ENCODE data around the gene SCRG1.
A peak's percentile ranks its signal among the peaks of the same experiment; 100 is the strongest.

SCRG1 gene

GRCh38 chr4:173370130-173370476 is 28.8 kb downstream of the SCRG1 start:
- TF ChIP-seq BACH2 (CRISPR knock-in tag; IDR thresholded peaks at IDR 0.05; ENCODE audit: borderline replicate concordance) (no peak), ZFP30 (CRISPR knock-in tag; IDR thresholded peaks at IDR 0.05) (no peak), SNAI2 (CRISPR knock-in tag; IDR thresholded peaks at IDR 0.05) (no peak), TOX (CRISPR knock-in tag; IDR thresholded peaks at IDR 0.05; ENCODE audit: borderline replicate concordance) (no peak), ZNF70 (CRISPR knock-in tag; IDR thresholded peaks at IDR 0.05) (no peak), ARNTL (CRISPR knock-in tag; IDR thresholded peaks at IDR 0.05; ENCODE audit: borderline replicate concordance, low read depth) (no peak), TCF4 (CRISPR knock-in tag; IDR thresholded peaks at IDR 0.05; ENCODE audit: borderline replicate concordance) (no peak), CREB5 (CRISPR knock-in tag; IDR thresholded peaks at IDR 0.05; ENCODE audit: low read depth) (no peak), CSDC2 (CRISPR knock-in tag; IDR thresholded peaks at IDR 0.05) (no peak), OSR1 (CRISPR knock-in tag; IDR thresholded peaks at IDR 0.05) (no peak), RARB (CRISPR knock-in tag; IDR thresholded peaks at IDR 0.05) (no peak), ISL1 (CRISPR knock-in tag; IDR thresholded peaks at IDR 0.05) (no peak), ZFP3 (CRISPR knock-in tag; IDR thresholded peaks at IDR 0.05) (no peak), ZNF8 (CRISPR knock-in tag; IDR thresholded peaks at IDR 0.05) (no peak), PPARA (CRISPR knock-in tag; IDR thresholded peaks at IDR 0.05; ENCODE audit: borderline replicate concordance) (no peak), ZNF565 (CRISPR knock-in tag; conservative IDR thresholded peaks at IDR 0.05; ENCODE audit: low read depth) (no peak), ZC3H10 (CRISPR knock-in tag; IDR thresholded peaks at IDR 0.05) (no peak)
- TF ChIP-seq, protein P1, sequence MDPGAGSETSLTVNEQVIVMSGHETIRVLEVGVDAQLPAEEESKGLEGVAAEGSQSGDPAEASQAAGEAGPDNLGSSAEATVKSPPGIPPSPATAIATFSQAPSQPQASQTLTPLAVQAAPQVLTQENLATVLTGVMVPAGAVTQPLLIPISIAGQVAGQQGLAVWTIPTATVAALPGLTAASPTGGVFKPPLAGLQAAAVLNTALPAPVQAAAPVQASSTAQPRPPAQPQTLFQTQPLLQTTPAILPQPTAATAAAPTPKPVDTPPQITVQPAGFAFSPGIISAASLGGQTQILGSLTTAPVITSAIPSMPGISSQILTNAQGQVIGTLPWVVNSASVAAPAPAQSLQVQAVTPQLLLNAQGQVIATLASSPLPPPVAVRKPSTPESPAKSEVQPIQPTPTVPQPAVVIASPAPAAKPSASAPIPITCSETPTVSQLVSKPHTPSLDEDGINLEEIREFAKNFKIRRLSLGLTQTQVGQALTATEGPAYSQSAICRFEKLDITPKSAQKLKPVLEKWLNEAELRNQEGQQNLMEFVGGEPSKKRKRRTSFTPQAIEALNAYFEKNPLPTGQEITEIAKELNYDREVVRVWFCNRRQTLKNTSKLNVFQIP (CRISPR knock-in tag; IDR thresholded peaks at IDR 0.05; ENCODE audit: borderline replicate concordance, low read depth), result no peak
- TF ChIP-seq, protein P2, sequence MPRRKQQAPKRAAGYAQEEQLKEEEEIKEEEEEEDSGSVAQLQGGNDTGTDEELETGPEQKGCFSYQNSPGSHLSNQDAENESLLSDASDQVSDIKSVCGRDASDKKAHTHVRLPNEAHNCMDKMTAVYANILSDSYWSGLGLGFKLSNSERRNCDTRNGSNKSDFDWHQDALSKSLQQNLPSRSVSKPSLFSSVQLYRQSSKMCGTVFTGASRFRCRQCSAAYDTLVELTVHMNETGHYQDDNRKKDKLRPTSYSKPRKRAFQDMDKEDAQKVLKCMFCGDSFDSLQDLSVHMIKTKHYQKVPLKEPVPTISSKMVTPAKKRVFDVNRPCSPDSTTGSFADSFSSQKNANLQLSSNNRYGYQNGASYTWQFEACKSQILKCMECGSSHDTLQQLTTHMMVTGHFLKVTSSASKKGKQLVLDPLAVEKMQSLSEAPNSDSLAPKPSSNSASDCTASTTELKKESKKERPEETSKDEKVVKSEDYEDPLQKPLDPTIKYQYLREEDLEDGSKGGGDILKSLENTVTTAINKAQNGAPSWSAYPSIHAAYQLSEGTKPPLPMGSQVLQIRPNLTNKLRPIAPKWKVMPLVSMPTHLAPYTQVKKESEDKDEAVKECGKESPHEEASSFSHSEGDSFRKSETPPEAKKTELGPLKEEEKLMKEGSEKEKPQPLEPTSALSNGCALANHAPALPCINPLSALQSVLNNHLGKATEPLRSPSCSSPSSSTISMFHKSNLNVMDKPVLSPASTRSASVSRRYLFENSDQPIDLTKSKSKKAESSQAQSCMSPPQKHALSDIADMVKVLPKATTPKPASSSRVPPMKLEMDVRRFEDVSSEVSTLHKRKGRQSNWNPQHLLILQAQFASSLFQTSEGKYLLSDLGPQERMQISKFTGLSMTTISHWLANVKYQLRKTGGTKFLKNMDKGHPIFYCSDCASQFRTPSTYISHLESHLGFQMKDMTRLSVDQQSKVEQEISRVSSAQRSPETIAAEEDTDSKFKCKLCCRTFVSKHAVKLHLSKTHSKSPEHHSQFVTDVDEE (CRISPR knock-in tag; IDR thresholded peaks at IDR 0.05), result no peak
- ATAC-seq, result peak; percentile 2; the same call in 2 of the 3 replicates

DNA sequence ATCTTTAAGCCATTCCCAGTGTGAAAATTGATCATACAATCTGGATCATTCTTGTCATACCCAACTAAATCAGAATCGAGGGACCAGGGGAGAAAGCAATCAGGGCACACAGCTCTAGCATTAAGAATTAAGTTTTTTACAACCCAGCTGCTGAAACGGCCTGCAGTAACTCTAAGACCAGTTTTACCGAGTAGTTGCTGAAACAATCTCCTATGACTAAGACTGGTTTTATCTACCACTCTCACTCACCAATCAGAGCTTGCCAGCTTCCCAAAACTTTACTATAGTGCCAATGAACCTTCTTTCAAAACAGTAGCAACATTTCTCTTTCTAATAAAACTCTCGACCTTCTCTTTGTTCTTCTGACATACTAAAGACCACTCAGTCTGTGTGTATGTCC is 31.0 kb downstream of the SCRG1 start:
- no peak for ATAC-seq
- TF ChIP-seq CSDC2 (CRISPR knock-in tag; IDR thresholded peaks at IDR 0.05) (no peak), PPARA (CRISPR knock-in tag; IDR thresholded peaks at IDR 0.05; ENCODE audit: borderline replicate concordance) (no peak), ISL1 (CRISPR knock-in tag; IDR thresholded peaks at IDR 0.05) (no peak), OSR1 (CRISPR knock-in tag; IDR thresholded peaks at IDR 0.05) (no peak)

DNA sequence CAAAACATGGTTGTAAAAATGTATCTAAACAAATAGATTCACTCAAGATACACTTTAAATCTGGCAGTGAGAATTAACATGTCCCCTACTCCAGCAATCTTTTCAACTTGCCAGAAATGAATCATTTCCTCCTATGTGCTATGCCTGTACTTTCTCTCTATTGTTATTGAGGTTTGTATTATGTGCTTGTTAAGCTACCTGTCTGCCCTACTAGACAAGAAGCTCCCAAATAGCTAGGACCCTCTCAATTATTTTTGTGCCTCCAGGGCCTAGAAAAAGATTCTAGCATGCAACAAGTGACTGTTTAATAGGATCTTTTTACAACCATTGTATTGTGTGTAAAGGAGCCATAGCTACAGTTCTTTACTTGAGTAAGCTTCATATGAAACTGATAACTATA is 31.6 kb downstream of the SCRG1 start:
- ATAC-seq, result no peak
- TF ChIP-seq ISL1 (CRISPR knock-in tag; IDR thresholded peaks at IDR 0.05) (no peak), RARB (CRISPR knock-in tag; IDR thresholded peaks at IDR 0.05) (no peak)

- no peak for ATAC-seq
- TF ChIP-seq, protein P1 (CRISPR knock-in tag; IDR thresholded peaks at IDR 0.05; ENCODE audit: borderline replicate concordance, low read depth), result no peak
- no peak for TF ChIP-seq OSR1 (CRISPR knock-in tag; IDR thresholded peaks at IDR 0.05)
- TF ChIP-seq CSRNP3 (CRISPR knock-in tag; IDR thresholded peaks at IDR 0.05), result no peak
- TF ChIP-seq TCF4 (CRISPR knock-in tag; IDR thresholded peaks at IDR 0.05; ENCODE audit: borderline replicate concordance), result no peak
- no peak for TF ChIP-seq TOX (CRISPR knock-in tag; IDR thresholded peaks at IDR 0.05; ENCODE audit: borderline replicate concordance)
- TF ChIP-seq CSDC2 (CRISPR knock-in tag; IDR thresholded peaks at IDR 0.05), result no peak
- TF ChIP-seq ZNF565 (CRISPR knock-in tag; conservative IDR thresholded peaks at IDR 0.05; ENCODE audit: low read depth), result no peak
- TF ChIP-seq BACH2 (CRISPR knock-in tag; IDR thresholded peaks at IDR 0.05; ENCODE audit: borderline replicate concordance), result no peak
- no peak for TF ChIP-seq ZC3H10 (CRISPR knock-in tag; IDR thresholded peaks at IDR 0.05)
- no peak for TF ChIP-seq PATZ1 (CRISPR knock-in tag; IDR thresholded peaks at IDR 0.05; ENCODE audit: borderline replicate concordance)
- no peak for TF ChIP-seq ARNTL (CRISPR knock-in tag; IDR thresholded peaks at IDR 0.05; ENCODE audit: borderline replicate concordance, low read depth)
- TF ChIP-seq PPARA (CRISPR knock-in tag; IDR thresholded peaks at IDR 0.05; ENCODE audit: borderline replicate concordance), result no peak
Measured at GRCh38 chr4:173365359-173365996, 33.4 kb downstream of the SCRG1 start.

All from SK-N-SH treated with all-trans-retinoic acid at 6 μM for 48 hours (cell line).